ENCODE measurements around the gene NVL. TPM values are rescaled to one million over a fixed set of nuclear protein-coding genes. Genes with fewer than 3 reads are reported as not detected.

NVL gene
- total and polyA plus RNA-seq, 2 of the 8 experiments (the other 6 are each of a cell fraction or from before 2014, with no cell fraction given), result 22.7 to 45.8 TPM

- no peak overlapping the region for H4K8ac ChIP-seq (ENCODE audit: extremely low read depth, insufficient read depth, low read length)
- no peaks in the 10 kb centered on the region; a peak in 1 of 7 replicates for H3K27me3 ChIP-seq (replicated peaks in 1 of 4; ENCODE audit: control insufficient read depth in 3 of 4, extremely low read depth in 1 of 4, insufficient read depth in 3 of 4, low read length in 3 of 4)
- DNase-seq (ENCODE audit: low read depth in 1 of 2, low spot score in 2 of 2), result no peak
- no peak overlapping the region for H2AK5ac ChIP-seq (ENCODE audit: low read depth, low read length)
- H2BK5ac ChIP-seq (ENCODE audit: low read depth, low read length), result no peak overlapping the region
- ChIA-PET CTCF (ENCODE audit: partially characterized antibody) (interaction anchor here (1.0 kb wide), 1 partner anchor 19 kb away, joined by 3 read pairs; no protein-coding TSS in a partner anchor), POLR2A (ENCODE audit: partially characterized antibody) (no interaction called here)
- no peak for FAIRE-seq
- no peaks in the 10 kb centered on the region; a peak in 1 of 4 replicates for H3K9me3 ChIP-seq (ENCODE audit: insufficient read depth in 2 of 2, low read depth in 1 of 2, low read length in 1 of 2)
- no peak overlapping the region for H4K5ac ChIP-seq (ENCODE audit: insufficient read length, low read depth, low read length)
- H3K23ac ChIP-seq (ENCODE audit: insufficient read length), result no peak overlapping the region
- no peak overlapping the region for H3K56ac ChIP-seq (replicated peaks; ENCODE audit: insufficient read length, low read depth, low read length)
- H2AFZ ChIP-seq (ENCODE audit: low read length), result no peak overlapping the region
- no peak overlapping the region for H3K4ac ChIP-seq (replicated peaks; ENCODE audit: insufficient read length, low read depth, low read length)
- no peak overlapping the region for H3K4me3 ChIP-seq (ENCODE audit: extremely low read depth in 1 of 4, insufficient read depth in 2 of 4, low read depth in 3 of 4, low read length in 4 of 4)
- H3K27ac ChIP-seq (ENCODE audit: low read depth, low read length), result no peak overlapping the region
- H3K14ac ChIP-seq (ENCODE audit: insufficient read length), result no peak overlapping the region
- H2BK120ac ChIP-seq (replicated peaks; ENCODE audit: low read depth, low read length), result no peak overlapping the region
- H3K79me2 ChIP-seq (ENCODE audit: control insufficient read depth in 1 of 2, insufficient read depth in 2 of 2, low read length in 2 of 2), result no peaks in the 10 kb centered on the region
- no peak overlapping the region for H4K91ac ChIP-seq (replicated peaks; ENCODE audit: insufficient read length, low read length)
- no peak overlapping the region for H2BK12ac ChIP-seq (ENCODE audit: low read depth, low read length)
- no peaks in the 10 kb centered on the region for H3K36me3 ChIP-seq (ENCODE audit: control insufficient read depth in 2 of 4, insufficient read depth in 4 of 4, low read length in 3 of 4)
- 95% methylated on average over 4 of the region's 4 CpGs; no CpG with 5 or more reads in 1 of the 2 experiments for WGBS, 2 experiments (ENCODE audit: extremely low coverage in 1 of 2, insufficient coverage in 1 of 2, insufficient read length in 1 of 2, insufficient replicate concordance in 2 of 2, low coverage in 1 of 2, low lambda C conversion rate in 2 of 2, missing lambda C conversion rate in 1 of 2)
- no peak overlapping the region for H3K4me2 ChIP-seq (ENCODE audit: insufficient read depth in 1 of 2, low read depth in 2 of 2, low read length in 2 of 2)
- H2BK15ac ChIP-seq (ENCODE audit: low read length), result no peak overlapping the region
- no peak overlapping the region for H3K9ac ChIP-seq (replicated peaks in 1 of 4; ENCODE audit: extremely low read depth in 1 of 4, low read depth in 3 of 4, low read length in 3 of 4)
- H3K23me2 ChIP-seq (ENCODE audit: low read depth, low read length), result no peaks in the 10 kb centered on the region
- no peaks in the 10 kb centered on the region for H3K79me1 ChIP-seq (ENCODE audit: low read depth, low read length)
- no peak overlapping the region for H3K18ac ChIP-seq (ENCODE audit: extremely low read depth, low read length)
- H2BK20ac ChIP-seq (ENCODE audit: low read length), result no peak overlapping the region
- no peaks in the 10 kb centered on the region for H4K20me1 ChIP-seq (replicated peaks in 1 of 2; ENCODE audit: control insufficient read depth in 1 of 2, insufficient read depth in 2 of 2, low read length in 2 of 2)
- H3K4me1 ChIP-seq (replicated peaks in 1 of 4; ENCODE audit: control insufficient read depth in 3 of 4, insufficient read depth in 4 of 4, low read length in 3 of 4), result peaks cover 7 to 15% (median 11%) of the 10 kb centered on the region in 4 experiments
Measured at GRCh38 chr1:224211206-224211962, 118.6 kb downstream of the NVL start.

All from H1 (cell line).